Activated T-helper 1 cell treated with Interleukin-2 at 50 U/mL for 16 hours (primary cell): ENCODE data around the gene TREH.

ENCODE experiments used
- DNase-seq: peaks from one replicate; pipeline ENCODE4 v3.0.0-alpha.2; 2020; ENCODE audit warnings: low read depth

TREH gene

DNA sequence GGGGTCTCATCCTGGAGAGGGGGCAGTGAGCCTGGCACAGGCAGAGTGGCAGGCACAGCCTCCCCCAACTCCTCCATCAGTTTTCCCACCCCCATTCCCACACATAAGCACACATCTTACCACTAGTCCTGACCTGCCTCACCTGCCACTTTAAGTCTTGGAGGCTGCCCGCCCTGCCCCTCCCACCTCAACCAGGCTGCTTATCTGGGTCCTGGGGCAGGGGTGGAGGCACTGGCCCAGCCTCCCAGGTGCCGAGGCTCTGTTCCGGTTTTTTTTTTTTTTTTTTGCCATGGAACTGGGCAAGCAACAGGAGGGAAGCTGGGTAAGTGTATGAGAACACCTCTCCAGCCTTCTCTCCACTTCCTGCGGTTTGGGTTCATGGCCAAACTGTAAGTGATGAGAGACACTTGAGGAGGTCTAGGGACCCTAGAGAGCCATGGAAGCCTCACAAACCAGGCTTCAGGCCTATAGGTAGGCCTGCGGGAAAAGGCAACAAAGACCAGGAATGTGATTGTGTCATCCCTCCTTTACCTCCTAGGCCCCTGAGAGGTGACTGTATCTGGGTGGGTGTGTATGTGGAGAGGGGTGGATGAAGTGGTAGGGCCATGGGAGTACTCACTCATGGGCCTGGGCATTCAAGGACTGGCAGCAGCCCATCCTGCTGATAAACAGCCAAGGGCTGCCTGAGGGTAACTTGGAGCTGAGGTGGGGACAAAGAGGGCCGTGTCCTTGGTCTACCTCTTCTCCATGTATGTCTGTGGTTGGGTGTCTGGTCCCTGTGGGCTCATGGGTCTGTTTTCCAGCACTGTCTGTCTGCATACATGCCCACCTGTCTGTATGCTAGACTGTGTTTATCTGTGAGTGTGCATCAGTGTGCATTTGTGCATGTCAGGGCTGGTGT lies 49.4 kb downstream of the TREH start:
- DNase-seq, result no peak

DNA sequence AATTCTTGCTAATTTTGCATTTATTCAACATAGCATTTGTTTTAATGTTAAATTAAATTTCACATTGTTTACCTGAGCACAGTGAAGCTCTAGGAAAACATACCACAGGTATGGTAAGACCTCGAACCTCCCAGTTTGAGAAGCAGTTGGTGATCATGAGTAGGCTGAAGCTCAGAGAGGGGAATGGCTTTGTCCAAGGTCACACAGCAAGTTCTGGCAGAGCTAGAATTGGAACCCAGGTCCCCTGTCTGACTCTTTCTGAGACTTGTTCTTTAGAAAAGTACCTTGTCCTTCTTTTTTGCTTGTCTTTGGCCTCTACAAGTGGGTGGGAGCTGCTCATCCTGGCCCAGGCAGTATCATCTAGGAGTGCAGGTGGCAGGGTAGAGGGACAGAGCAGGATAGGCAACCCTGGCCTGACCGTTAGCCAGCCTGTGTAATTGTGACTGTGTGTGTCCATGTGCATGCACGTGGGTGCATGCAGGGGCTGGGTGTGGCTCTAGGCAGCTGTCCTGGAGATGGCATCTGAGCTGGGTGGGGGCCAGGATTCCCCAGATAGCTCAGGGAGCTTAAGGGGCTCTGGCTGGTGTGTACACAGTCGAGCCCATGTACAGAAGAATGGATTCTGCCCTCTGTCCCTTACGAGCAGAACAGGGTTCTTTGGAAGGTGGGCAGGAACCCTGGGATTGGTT lies 50.4 kb downstream of the TREH start:
- DNase-seq, result no peak

GRCh38 chr11:118628432-118628831 lies 51.0 kb downstream of the TREH start:
- no peak for DNase-seq

- DNase-seq, result no peak
Observed at GRCh38 chr11:118628031-118628430, 51.4 kb downstream of the TREH start.

DNA sequence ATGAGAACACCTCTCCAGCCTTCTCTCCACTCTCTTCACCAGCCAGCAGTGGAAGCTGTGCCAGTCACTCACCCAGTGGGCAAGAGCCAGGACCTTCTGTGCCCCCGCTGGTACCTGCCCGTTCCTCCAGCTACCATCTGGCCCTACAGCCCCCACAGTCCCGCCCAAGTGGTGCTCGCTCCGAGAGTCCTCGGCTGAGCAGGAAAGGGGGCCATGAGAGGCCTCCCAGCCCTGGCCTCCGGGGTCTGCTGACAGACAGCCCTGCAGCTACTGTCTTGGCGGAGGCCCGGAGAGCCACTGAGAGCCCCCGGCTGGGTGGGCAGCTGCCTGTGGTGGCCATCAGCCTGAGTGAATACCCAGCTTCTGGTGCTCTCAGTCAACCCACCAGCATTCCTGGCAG lies 51.9 kb downstream of the TREH start:
- DNase-seq, result no peak

- DNase-seq, result no peak
Observed at GRCh38 chr11:118625976-118626375, 53.5 kb downstream of the TREH start.

DNA sequence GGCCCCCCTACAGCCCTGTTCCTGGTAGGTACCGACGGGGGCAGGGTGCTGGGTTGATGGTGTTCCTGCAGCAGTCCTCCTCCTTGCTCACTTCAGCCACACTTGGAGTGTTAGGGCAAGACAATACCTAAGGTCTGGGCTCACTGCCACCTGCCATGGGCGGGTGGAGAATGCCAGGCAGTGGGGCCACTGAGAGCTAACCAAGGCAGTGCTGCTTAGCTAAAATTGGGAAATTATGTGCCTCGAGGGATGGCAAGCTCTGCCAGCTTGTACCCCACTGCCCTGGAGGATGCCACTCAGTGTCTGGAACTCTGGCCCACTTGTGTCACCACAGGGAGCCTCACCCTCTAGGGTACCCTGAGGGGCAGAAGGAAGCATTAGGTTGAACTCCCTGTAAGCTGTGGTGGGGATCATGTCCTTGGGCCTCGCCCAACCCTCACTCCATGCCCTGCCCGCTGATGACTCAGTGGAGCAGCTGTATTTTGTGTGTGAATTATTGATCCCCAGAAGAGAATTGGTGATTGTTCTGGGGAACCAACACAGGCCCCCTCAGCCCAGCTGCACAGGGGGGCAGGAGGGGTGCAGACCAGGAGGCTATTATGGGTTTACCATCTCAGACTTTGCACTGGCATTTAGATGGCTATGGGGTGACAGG lies 54.3 kb downstream of the TREH start:
- DNase-seq, result no peak

DNA sequence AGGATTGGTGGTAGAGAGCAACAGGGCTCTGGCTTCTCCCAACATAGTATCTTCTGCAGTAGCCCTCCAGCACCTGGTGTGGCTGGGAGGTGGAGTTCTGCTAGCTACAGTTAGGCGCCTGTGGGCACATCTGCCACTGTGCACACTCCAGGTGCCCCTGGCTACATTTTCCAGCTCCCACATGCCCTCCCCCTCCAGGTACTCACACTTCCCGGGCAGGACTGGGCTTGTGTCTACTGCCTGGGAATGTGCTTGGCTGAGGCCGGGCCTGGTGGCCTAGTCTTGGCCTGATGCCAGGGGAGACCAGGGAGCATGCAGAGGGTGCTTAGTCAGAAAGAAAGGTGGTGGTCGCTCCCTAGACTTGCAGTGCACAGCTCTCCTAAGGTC lies 56.2 kb downstream of the TREH start:
- DNase-seq, result no peak

DNA sequence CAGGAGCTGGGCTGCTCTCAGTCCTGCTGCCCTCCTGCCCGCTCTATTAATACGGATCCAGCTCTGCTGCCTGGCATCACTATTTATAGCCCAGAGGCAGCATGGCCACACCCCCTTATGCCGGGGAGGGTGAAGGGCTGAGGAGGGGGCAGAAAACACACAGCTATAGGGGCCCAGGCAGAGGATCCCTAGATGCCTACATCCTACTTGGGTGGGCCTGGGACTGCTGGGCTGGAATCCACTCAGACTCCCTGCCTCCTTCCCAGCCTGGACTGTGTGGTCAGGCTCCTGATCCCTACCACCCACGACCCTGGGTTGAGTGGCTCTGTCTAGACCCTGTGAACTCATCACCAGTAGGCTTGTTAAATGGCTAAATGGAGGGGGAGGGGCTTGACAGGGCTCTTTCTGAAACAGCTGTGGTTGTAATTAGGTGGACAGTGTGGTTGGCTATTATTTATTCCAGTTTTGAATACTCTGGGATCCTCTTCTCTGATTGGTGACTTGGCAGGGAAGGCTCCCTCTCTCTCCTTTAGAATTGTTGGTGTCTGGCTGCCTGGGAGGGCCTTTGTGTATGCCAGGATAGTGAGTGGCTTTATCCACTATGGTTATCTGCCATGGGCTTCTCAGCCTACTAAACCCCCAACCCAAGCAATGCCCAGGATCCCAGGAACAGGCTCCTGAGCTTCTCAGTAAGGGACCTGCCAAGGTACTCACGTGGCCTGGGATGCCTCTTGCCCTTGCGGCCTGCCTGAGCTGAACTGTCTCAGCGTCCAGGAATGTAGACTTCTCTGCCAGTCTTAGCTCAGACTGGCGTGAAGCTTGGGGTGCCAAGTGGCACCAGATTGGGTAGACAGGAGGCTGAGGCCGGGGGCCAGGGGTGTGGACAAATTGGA lies 56.8 kb downstream of the TREH start:
- no peak for DNase-seq

- no peak for DNase-seq
Observed at GRCh38 chr11:118621784-118622375, 57.6 kb downstream of the TREH start.

- DNase-seq, result no peak
Observed at GRCh38 chr11:118621071-118621783, 58.2 kb downstream of the TREH start.

GRCh38 chr11:118620529-118621070 lies 58.9 kb downstream of the TREH start:
- DNase-seq, result no peak

- DNase-seq, result no peak
Observed at GRCh38 chr11:118619444-118620197, 59.8 kb downstream of the TREH start.

DNA sequence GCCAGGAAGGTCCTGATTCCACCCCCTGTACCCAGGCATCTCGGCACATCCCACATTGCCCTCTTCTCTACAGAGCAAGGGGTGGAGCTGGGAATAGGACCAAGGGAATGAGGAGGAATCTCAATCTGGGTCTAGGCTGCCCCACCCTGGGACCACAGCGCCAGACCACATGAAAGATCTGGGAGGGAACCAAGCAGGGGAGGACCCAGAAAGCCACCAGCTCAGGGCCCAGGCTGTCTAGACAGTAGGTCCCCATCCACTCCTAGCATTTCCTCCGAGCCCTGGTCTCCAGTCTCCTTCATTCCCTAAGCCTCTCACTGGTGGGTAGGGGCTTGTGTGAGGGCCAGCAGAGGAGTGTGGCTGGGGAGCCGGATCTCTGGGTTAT lies 60.5 kb downstream of the TREH start:
- no peak for DNase-seq

DNA sequence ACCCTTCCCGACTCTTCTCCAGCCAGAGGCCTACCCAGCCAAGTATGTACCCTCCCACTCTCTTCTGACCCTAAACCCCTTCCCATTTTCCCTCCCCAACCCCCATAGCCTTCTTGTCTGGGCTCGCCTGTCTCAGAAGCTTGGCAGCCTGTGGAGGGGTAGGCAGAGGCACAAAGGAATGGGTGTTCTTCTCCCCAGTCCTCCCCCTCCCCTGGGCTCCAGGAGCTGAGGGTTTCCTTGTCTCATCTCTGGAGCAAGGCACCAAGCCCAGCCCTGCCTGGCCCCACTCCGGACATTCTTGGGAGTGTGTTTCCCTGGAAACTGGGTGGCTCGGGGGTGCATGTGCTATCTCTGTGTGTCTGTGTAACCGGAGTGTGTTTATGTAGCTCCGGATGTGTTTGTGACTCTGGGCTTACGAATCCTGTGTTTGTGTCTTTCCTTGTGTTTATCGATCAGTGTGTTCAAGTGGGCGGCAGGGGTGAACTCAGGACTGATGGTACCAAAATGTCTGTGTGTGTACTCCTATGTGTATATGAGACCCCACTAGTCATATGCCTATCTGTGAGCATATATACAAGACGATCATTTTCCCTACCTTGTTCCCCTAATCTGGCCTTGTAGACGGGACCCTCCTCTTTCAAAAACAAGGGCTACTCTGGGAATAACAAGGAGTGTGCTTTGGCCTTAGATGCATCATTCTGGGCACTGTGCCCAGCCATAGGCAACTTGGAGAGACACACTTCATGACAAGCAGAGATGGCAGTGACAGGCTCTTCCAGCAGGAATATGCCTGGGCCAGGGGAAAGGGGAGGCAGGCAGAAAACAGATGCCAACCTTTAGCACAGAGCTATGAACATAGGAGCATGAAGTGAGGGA lies 61.1 kb downstream of the TREH start:
- no peak for DNase-seq

DNA sequence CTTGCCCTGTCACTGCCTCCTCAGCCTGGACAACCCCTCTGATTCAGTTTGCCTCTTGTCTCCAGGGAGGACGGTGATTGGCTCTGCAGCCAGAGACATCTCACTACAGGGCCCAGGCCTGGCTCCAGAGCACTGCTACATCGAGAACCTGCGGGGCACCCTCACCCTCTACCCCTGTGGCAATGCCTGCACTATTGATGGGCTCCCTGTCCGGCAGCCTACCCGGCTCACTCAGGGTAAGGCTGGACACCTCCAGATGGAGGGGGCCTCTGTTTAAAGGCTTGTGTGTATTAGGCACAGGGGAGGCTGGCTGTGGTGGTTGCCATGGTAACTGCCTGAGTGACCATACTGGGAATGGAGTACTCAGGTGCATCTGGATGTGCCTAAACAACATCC lies 63.5 kb downstream of the TREH start:
- no peak for DNase-seq

DNA sequence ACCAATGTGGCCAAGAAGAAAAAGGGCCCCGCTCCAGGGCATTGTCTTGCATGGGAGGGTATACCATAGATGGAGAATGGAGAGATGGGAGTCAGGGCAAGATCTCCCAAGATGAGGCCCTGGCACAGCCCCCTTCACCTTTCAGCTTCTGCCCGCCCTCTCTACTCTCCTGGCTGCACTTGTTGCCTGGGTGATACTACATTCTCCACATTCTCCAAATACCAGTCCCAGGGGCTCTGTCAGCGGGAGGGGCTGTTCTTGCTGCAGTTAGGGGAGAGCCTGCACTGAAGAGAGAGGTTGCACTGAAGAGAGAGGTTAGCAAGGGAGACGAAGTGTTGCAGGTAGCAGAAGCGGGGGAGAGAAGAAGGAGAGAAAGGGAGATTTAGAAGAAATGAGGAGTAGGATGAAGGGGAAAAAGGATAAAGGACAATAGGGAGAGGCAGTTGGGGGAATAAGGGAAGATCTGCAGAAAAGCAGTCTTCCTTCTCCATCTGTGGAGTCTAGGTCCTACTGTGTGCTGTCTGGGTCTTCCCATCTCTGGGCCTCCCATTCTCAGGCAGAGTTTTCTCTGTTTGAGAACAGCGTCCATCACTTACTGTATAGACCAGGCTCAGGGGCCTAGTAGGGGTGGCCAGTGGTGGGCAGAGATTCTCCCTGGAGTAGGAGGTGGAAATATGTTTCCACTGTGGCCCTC lies 64.0 kb downstream of the TREH start:
- DNase-seq, result no peak

DNA sequence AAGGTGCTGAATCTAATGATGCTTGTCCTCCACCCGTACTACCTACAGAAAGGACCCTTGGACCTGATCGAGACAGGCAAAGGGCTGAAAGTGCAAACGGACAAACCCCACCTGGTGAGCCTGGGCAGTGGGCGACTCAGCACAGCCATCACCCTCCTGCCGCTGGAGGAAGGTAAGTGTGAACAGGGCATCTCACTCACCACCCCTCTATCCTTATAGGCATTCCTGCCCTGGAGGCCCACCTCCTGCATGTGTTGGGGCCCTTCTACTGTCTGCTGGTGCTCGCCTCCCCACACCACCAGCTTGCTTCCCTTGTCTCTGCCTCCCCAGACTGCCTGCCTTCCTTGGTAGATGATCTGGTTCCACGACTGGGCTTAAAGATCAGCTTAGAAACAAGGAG lies 64.9 kb downstream of the TREH start:
- DNase-seq, result no peak
